K562 (cell line): ENCODE measurements around the gene BRSK1. TPM values are rescaled to one million over a fixed set of nuclear protein-coding genes. Genes with fewer than 3 reads are reported as not detected.

ENCODE experiments used
- ARID1B ChIP-seq: fragments of 450-650 bp; IDR thresholded peaks from 2 replicates; pipeline ENCODE4 v1.6.1; 2016; ENCODE audit warnings: antibody characterized with exemption, mild to moderate bottlenecking, inconsistent platforms
- CBFA2T3 ChIP-seq: fragments of 450-650 bp; IDR thresholded peaks from 2 replicates; pipeline ENCODE4 v1.6.1; 2017
- CBX5 ChIP-seq: IDR thresholded peaks from 2 replicates; pipeline ENCODE4 v1.6.1; 2014; ENCODE audit warnings: low read depth, borderline replicate concordance
- CREB1 ChIP-seq, 2 experiments: sonication (generic) in 1 of 2; formaldehyde crosslinking in 1 of 2; IDR thresholded peaks; 2 replicates each; pipeline versions ENCODE4 v1.6.1 to v1.8.0; 2012 to 2022; ENCODE audit warnings: inconsistent platforms in 1 of 2, mild to moderate bottlenecking in 1 of 2, missing genetic modification reagents in 1 of 2, moderate library complexity in 1 of 2
- E2F5 ChIP-seq: sonication (generic); formaldehyde crosslinking; IDR thresholded peaks from 2 replicates; pipeline ENCODE4 v1.8.0; 2022; ENCODE audit warnings: mild to moderate bottlenecking, missing genetic modification reagents
- EGR1 ChIP-seq: fragments of 450-650 bp; conservative IDR thresholded peaks from 2 replicates; pipeline ENCODE4 v1.6.1; 2017; ENCODE audit warnings: mild to moderate bottlenecking
- FOS ChIP-seq: IDR thresholded peaks from 3 replicates; pipeline ENCODE4 v1.6.1; 2011; ENCODE audit not compliant: insufficient read length; ENCODE audit errors: extremely low read depth
- FOXM1 ChIP-seq, 2 experiments: fragments of 450-650 bp in 1 of 2; sonication (generic) in 1 of 2; formaldehyde crosslinking in 1 of 2; IDR thresholded peaks; 2 replicates each; pipeline versions ENCODE4 v1.6.1 to v1.9.0; 2017 to 2022; ENCODE audit warnings: low read depth in 2 of 2, mild to moderate bottlenecking in 2 of 2, missing genetic modification reagents in 1 of 2, moderate library complexity in 1 of 2
- HIVEP1 ChIP-seq: fragments of 250-450 bp; sonication (Bioruptor Pico); IDR thresholded peaks from 2 replicates; pipeline ENCODE4 v1.4.0; 2020; ENCODE audit warnings: mild to moderate bottlenecking
- ILF3 ChIP-seq: fragments of 450-650 bp; IDR thresholded peaks from 2 replicates; pipeline ENCODE4 v1.6.1; 2018; ENCODE audit warnings: antibody characterized with exemption, mild to moderate bottlenecking, moderate library complexity, borderline replicate concordance
- MTA1 ChIP-seq: fragments of 450-650 bp; IDR thresholded peaks from 2 replicates; pipeline ENCODE4 v1.6.1; 2017; ENCODE audit warnings: borderline replicate concordance
- PKNOX1 ChIP-seq: fragments of 450-650 bp; IDR thresholded peaks from 2 replicates; pipeline ENCODE4 v1.6.1; 2016
- RFX5 ChIP-seq: IDR thresholded peaks from 2 replicates; pipeline ENCODE4 v1.6.1; 2011; ENCODE audit warnings: low read depth, mild to moderate bottlenecking, improper control_type of control experiment, low read length
- SNIP1 ChIP-seq: fragments of 450-650 bp; IDR thresholded peaks from 2 replicates; pipeline ENCODE4 v1.7.1; 2017; ENCODE audit warnings: low read depth, mild to moderate bottlenecking
- TBP ChIP-seq: optimal IDR thresholded peaks from 2 replicates; pipeline ENCODE3; 2011; ENCODE audit warnings: low read depth, low read length, improper control_type of control experiment
- ZNF133 ChIP-seq: fragments of 250-450 bp; sonication (Bioruptor Pico); IDR thresholded peaks from 2 replicates; pipeline ENCODE4 v1.4.0; 2020; ENCODE audit warnings: mild to moderate bottlenecking
- ZNF384 ChIP-seq: IDR thresholded peaks from 2 replicates; pipeline ENCODE4 v1.6.1; 2012; ENCODE audit warnings: low read depth, low read length, improper control_type of control experiment
- polyA plus RNA-seq, 8 experiments: library from polyadenylated mRNA; depleted of rRNA in 4 of 8; stranded (reverse) in 5 of 8; unstranded in 3 of 8; fragments of >200 nt; fragmentation: Nextera tagmentation in 2 of 8; fragmentation: Illumina TruSeq in 1 of 8; extraction: Ambion mirVana in 2 of 8; extraction: Trizol in 1 of 8; gene quantifications; 2 replicates each; pipeline versions ENCODE4 v1.2.1 to v1.2.3, GENCODE V29; 2011 to 2014; ENCODE audit warnings: inconsistent platforms in 1 of 8, missing spikeins in 1 of 8
- total RNA-seq, 7 experiments: library from RNA; depleted of rRNA in 6 of 7; stranded (reverse); fragments of >200 nt in 6 of 7; fragmentation: Illumina TruSeq in 2 of 7; extraction: Trizol in 2 of 7; gene quantifications; 2 replicates each; pipeline versions ENCODE4 v1.2.1 to v1.2.3, GENCODE V29; 2011 to 2021; ENCODE audit warnings: low replicate concordance in 1 of 7
- TF ChIP-seq, protein P1 (sequence below), 2 experiments: IDR thresholded peaks; 2 replicates each; pipeline ENCODE4 v1.6.1; 2012; ENCODE audit warnings: improper control_type of control experiment in 2 of 2, low read depth in 2 of 2, low read length in 2 of 2, borderline replicate concordance in 1 of 2
- TF ChIP-seq, protein P2 (sequence below): fragments of 200-400 bp; formaldehyde crosslinking; IDR thresholded peaks from 2 replicates; pipeline ENCODE4 v1.6.1; 2017; ENCODE audit warnings: mild to moderate bottlenecking, low read depth, low read length, moderate library complexity
- TF ChIP-seq, protein P3 (sequence below): IDR thresholded peaks from 3 replicates; pipeline ENCODE4 v1.6.1; 2011; ENCODE audit warnings: borderline replicate concordance, mild to moderate bottlenecking; ENCODE audit not compliant: insufficient read length, insufficient read depth

BRSK1 gene
- total and polyA plus RNA-seq, 9 of the 15 experiments (the other 6 are each of a cell fraction or from before 2014, with no cell fraction given): 1.7 to 9.3 (median 3.8) TPM; not detected in 2

DNA sequence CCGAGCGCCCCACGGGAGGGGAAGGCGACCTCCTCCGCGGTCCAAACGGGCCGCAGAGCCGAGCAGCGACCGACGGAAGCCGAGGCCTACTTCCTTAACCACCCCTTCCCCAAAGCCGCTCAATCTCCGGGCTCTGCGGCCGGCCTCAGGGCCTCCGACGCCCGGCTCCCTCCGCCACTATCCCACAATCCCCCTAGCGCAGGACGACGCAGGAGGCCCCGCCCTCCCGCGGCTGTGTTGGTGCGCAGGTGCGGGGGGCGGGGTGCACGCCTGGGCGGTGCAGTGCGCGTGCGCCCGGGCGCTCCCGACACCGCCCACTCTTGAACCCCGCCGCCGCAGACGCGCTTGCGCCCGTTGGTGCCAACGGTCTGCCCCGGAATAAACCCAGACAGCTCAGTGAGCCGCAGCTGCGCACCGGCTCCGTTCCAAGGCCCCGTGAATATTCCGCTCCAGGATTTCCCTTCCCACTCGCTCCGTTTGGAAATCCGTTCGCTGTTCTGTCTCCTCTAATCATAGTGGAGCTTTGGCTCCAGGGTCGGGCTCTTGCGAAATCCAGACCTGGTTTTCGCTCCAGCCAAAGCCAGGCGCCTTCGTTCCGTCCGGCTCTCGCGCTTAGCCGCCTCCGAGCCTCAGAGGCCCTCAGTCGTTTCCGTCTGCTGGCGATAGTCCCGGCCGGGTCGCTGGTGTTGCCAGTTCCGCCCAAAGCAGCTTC lies 24.8 kb upstream of the BRSK1 start, which contains the start of gene PPP6R1 (continued):
- TF ChIP-seq, protein P1, sequence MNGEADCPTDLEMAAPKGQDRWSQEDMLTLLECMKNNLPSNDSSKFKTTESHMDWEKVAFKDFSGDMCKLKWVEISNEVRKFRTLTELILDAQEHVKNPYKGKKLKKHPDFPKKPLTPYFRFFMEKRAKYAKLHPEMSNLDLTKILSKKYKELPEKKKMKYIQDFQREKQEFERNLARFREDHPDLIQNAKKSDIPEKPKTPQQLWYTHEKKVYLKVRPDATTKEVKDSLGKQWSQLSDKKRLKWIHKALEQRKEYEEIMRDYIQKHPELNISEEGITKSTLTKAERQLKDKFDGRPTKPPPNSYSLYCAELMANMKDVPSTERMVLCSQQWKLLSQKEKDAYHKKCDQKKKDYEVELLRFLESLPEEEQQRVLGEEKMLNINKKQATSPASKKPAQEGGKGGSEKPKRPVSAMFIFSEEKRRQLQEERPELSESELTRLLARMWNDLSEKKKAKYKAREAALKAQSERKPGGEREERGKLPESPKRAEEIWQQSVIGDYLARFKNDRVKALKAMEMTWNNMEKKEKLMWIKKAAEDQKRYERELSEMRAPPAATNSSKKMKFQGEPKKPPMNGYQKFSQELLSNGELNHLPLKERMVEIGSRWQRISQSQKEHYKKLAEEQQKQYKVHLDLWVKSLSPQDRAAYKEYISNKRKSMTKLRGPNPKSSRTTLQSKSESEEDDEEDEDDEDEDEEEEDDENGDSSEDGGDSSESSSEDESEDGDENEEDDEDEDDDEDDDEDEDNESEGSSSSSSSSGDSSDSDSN (IDR thresholded peaks at IDR 0.05; ENCODE audit: borderline replicate concordance in 1 of 2, low read depth in 2 of 2, low read length in 2 of 2): peak; percentile 77 to 88; a peak in 3 of 4 replicates
- TF ChIP-seq HIVEP1 (CRISPR knock-in tag): no peak
- TF ChIP-seq EGR1: peak; percentile 89
- peak; percentile 76 for TF ChIP-seq ARID1B
- TF ChIP-seq MTA1: peak; percentile 78; the same call in 1 of the 2 replicates
- peak; percentile 37; the same call in 1 of the 2 replicates for TF ChIP-seq CREB1 (IDR thresholded peaks at IDR 0.05)
- peak; percentile 79 for TF ChIP-seq CREB1 (CRISPR knock-in tag; IDR thresholded peaks at IDR 0.05)
- 0 out of 2 replicates have a peak, but pooled peaks have one; percentile 78 for TF ChIP-seq E2F5 (CRISPR knock-in tag)
- no peak for TF ChIP-seq SNIP1
- TF ChIP-seq CBFA2T3: peak; percentile 61
- TF ChIP-seq CBX5: 0 out of 2 replicates have a peak, but pooled peaks have one; percentile 28
- TF ChIP-seq, protein P2, sequence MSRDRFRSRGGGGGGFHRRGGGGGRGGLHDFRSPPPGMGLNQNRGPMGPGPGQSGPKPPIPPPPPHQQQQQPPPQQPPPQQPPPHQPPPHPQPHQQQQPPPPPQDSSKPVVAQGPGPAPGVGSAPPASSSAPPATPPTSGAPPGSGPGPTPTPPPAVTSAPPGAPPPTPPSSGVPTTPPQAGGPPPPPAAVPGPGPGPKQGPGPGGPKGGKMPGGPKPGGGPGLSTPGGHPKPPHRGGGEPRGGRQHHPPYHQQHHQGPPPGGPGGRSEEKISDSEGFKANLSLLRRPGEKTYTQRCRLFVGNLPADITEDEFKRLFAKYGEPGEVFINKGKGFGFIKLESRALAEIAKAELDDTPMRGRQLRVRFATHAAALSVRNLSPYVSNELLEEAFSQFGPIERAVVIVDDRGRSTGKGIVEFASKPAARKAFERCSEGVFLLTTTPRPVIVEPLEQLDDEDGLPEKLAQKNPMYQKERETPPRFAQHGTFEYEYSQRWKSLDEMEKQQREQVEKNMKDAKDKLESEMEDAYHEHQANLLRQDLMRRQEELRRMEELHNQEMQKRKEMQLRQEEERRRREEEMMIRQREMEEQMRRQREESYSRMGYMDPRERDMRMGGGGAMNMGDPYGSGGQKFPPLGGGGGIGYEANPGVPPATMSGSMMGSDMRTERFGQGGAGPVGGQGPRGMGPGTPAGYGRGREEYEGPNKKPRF: no peak
- no peak for TF ChIP-seq ILF3
- TF ChIP-seq, protein P3, sequence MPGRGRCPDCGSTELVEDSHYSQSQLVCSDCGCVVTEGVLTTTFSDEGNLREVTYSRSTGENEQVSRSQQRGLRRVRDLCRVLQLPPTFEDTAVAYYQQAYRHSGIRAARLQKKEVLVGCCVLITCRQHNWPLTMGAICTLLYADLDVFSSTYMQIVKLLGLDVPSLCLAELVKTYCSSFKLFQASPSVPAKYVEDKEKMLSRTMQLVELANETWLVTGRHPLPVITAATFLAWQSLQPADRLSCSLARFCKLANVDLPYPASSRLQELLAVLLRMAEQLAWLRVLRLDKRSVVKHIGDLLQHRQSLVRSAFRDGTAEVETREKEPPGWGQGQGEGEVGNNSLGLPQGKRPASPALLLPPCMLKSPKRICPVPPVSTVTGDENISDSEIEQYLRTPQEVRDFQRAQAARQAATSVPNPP: no peak
- TF ChIP-seq TBP: peak; percentile 92
- TF ChIP-seq ZNF133: no peak
- no peak for TF ChIP-seq FOS
- peak; percentile 71 for TF ChIP-seq ZNF384
- TF ChIP-seq RFX5: peak; percentile 85
- peak; percentile 79 for TF ChIP-seq PKNOX1
- peak; percentile 92 for TF ChIP-seq FOXM1 (IDR thresholded peaks at IDR 0.05; ENCODE audit: low read depth)
- TF ChIP-seq FOXM1 (CRISPR knock-in tag; IDR thresholded peaks at IDR 0.05; ENCODE audit: low read depth): peak; percentile 63; the same call in 1 of the 2 replicates
